ENCODE measurements around the gene TEX28.
"Not testable (repeated sequence)": the region's sequence is repeated elsewhere in the genome, so short reads cannot be mapped to it uniquely, and the experiment has no call there.

Gene TEX28

GRCh38 chrX:154294791-154295574, at the start of gene TEX28:
TSS of gene TEX28 (minus strand) at chrX:154295124. CDS start at chrX:154292117, 3,007 bp downstream.
- no peak for DNase-seq

- not testable (repeated sequence) for DNase-seq
These were observed 48.7 kb upstream of the TEX28 start for GRCh38 chrX:154343620-154344019.

- not testable (repeated sequence) for DNase-seq
These were observed 48.1 kb upstream of the TEX28 start for GRCh38 chrX:154343063-154343462.

- DNase-seq = not testable (repeated sequence)
These were observed 46.7 kb upstream of the TEX28 start for GRCh38 chrX:154341399-154342298.

- DNase-seq = no peak
These were observed 39.6 kb upstream of the TEX28 start for GRCh38 chrX:154334496-154334895.

GRCh38 chrX:154333837-154334271, 38.9 kb upstream of the TEX28 start:
- no peak for DNase-seq

GRCh38 chrX:154333116-154333515, 38.2 kb upstream of the TEX28 start:
- DNase-seq = no peak

GRCh38 chrX:154332561-154332960, 37.6 kb upstream of the TEX28 start:
- DNase-seq = no peak

GRCh38 chrX:154329294-154329693, 34.4 kb upstream of the TEX28 start:
- DNase-seq = no peak

GRCh38 chrX:154328646-154329045, 33.7 kb upstream of the TEX28 start:
- DNase-seq = no peak

GRCh38 chrX:154327038-154327820, 32.3 kb upstream of the TEX28 start:
- DNase-seq = no peak

- no peak for DNase-seq
These were observed 30.6 kb upstream of the TEX28 start for GRCh38 chrX:154325541-154325940.

GRCh38 chrX:154323537-154323936, 28.6 kb upstream of the TEX28 start:
- no peak for DNase-seq

GRCh38 chrX:154322890-154323289, 28.0 kb upstream of the TEX28 start:
- DNase-seq = no peak

- DNase-seq = no peak
These were observed 26.7 kb upstream of the TEX28 start for GRCh38 chrX:154321594-154321993.

- no peak for DNase-seq
These were observed 26.2 kb upstream of the TEX28 start for GRCh38 chrX:154321152-154321551.

GRCh38 chrX:154320406-154320805, 25.5 kb upstream of the TEX28 start:
- no peak for DNase-seq

- no peak for DNase-seq
These were observed 22.6 kb upstream of the TEX28 start for GRCh38 chrX:154317391-154317995.

GRCh38 chrX:154315416-154315815, 20.5 kb upstream of the TEX28 start:
- no peak for DNase-seq

- DNase-seq = no peak
These were observed 18.2 kb upstream of the TEX28 start for GRCh38 chrX:154313147-154313546.

GRCh38 chrX:154312116-154312515, 17.2 kb upstream of the TEX28 start:
- DNase-seq = no peak

All from SHP77 treated with DMSO at 0.1 percent for 48 hours (cell line).